Measurements from ENCODE around the gene BLZF1. TPM values are rescaled to one million over a fixed set of nuclear protein-coding genes. Genes with fewer than 3 reads are reported as not detected.

The BLZF1 gene
- total and polyA plus RNA-seq, 4 experiments from 2014 or later = 11.5 to 23.8 (median 17.1) TPM

- H3K9me3 ChIP-seq (ENCODE audit: control insufficient read depth in 1 of 2, low read length in 2 of 2) = no peaks in the 10 kb centered on the region
- H3K36me3 ChIP-seq (ENCODE audit: insufficient read depth, low read length) = no peaks in the 10 kb centered on the region
- peaks cover 0 to 1% of the 10 kb centered on the region in 2 donors for H3K27me3 Mint-ChIP-seq
- H3K27ac ChIP-seq (ENCODE audit: low read depth, low read length) = no peak overlapping the region
- peaks cover 0 to 3% (median under 1%) of the 10 kb centered on the region in 4 donors for H3K4me1 Mint-ChIP-seq
- ChIA-PET CTCF (ENCODE audit: partially characterized antibody) (interaction anchor here (0.5 to 11.0 kb wide), 31 partner anchors 9 to 1268 kb away, joined by 3 to 156 read pairs (median 4); partner anchors contain the start of genes BLZF1 and NME7), POLR2A (ENCODE audit: partially characterized antibody) (interaction anchor here (0.9 to 2.1 kb wide), 3 partner anchors 19 to 1006 kb away, joined by 4 to 17 read pairs (median 8); partner anchors contain the start of genes BLZF1 and NME7)
- H3K4me3 Mint-ChIP-seq = no peak overlapping the region
- intact Hi-C loops (cut with micrococcal nuclease) = loop anchor here (1.0 kb wide), 2 partner anchors 909 to 1113 kb away; no protein-coding TSS in a partner anchor
- H3K4me3 ChIP-seq (ENCODE audit: low read length in 2 of 2) = no peak overlapping the region
- H3K4me1 ChIP-seq (ENCODE audit: insufficient read depth, low read length) = no peaks in the 10 kb centered on the region
- H3K27ac Mint-ChIP-seq = no peak overlapping the region
- H3K9me3 Mint-ChIP-seq = no peaks in the 10 kb centered on the region
- no peaks in the 10 kb centered on the region for H3K27me3 ChIP-seq (ENCODE audit: insufficient read depth, low read length)
- peaks cover 1 to 3% of the 10 kb centered on the region in 2 donors for H3K36me3 Mint-ChIP-seq
- DNase-seq = peak in 4 of 5 donors; percentile 44 to 52 (median 47)
Observed at GRCh38 chr1:169348383-169349036, 19.5 kb upstream of the BLZF1 start.

- Mint-ChIP-seq H3K4me3 (no peak overlapping the region), H3K9me3 (peaks cover 0 to 5% (median 0%) of the 10 kb centered on the region in 8 donors), H3K27ac (no peak overlapping the region), H3K36me3 (peaks cover 6% of the 10 kb centered on the region in 2 donors), H3K27me3 (no peaks in the 10 kb centered on the region), H3K4me1 (peaks cover 9 to 17% (median 14%) of the 10 kb centered on the region in 4 donors)
- ChIA-PET CTCF (ENCODE audit: partially characterized antibody) (interaction anchor here (1.3 to 1.9 kb wide), 4 partner anchors 9 to 757 kb away, joined by 3 to 8 read pairs (median 6); no protein-coding TSS in a partner anchor), POLR2A (ENCODE audit: partially characterized antibody) (no interaction called here)
- Histone ChIP-seq H3K9me3 (ENCODE audit: control insufficient read depth in 1 of 2, low read length in 2 of 2) (no peaks in the 10 kb centered on the region), H3K4me3 (ENCODE audit: low read length in 2 of 2) (no peak overlapping the region), H3K27me3 (ENCODE audit: insufficient read depth, low read length) (no peaks in the 10 kb centered on the region), H3K27ac (ENCODE audit: low read depth, low read length) (no peak overlapping the region), H3K36me3 (ENCODE audit: insufficient read depth, low read length) (no peaks in the 10 kb centered on the region), H3K4me1 (ENCODE audit: insufficient read depth, low read length) (peaks cover 11% of the 10 kb centered on the region)
- intact Hi-C loops (cut with micrococcal nuclease) = loop anchor here (10.0 kb wide), 2 partner anchors 334 to 1646 kb away; no protein-coding TSS in a partner anchor
- DNase-seq = no peak
Observed at GRCh38 chr1:169360415-169360814, 7.6 kb upstream of the BLZF1 start.

GRCh38 chr1:169361281-169361680 lies 6.7 kb upstream of the BLZF1 start:
- intact Hi-C loops (cut with micrococcal nuclease) = loop anchor here (10.0 kb wide), 2 partner anchors 334 to 1646 kb away; no protein-coding TSS in a partner anchor
- no peaks in the 10 kb centered on the region for H3K9me3 ChIP-seq (ENCODE audit: control insufficient read depth in 1 of 2, low read length in 2 of 2)
- POLR2A ChIA-PET (ENCODE audit: partially characterized antibody) = no interaction called here
- peaks cover 0 to 5% (median 0%) of the 10 kb centered on the region in 8 donors for H3K9me3 Mint-ChIP-seq
- DNase-seq = no peak
- H3K27ac ChIP-seq (ENCODE audit: low read depth, low read length) = no peak overlapping the region
- no peak overlapping the region for H3K4me3 ChIP-seq (ENCODE audit: low read length in 2 of 2)
- peaks cover 11% of the 10 kb centered on the region for H3K4me1 ChIP-seq (ENCODE audit: insufficient read depth, low read length)
- CTCF ChIA-PET (ENCODE audit: partially characterized antibody) = interaction anchor here (0.9 to 1.9 kb wide), 2 partner anchors 10 to 12 kb away, joined by 5 to 7 read pairs; no protein-coding TSS in a partner anchor
- H3K36me3 ChIP-seq (ENCODE audit: insufficient read depth, low read length) = no peaks in the 10 kb centered on the region
- H3K4me1 Mint-ChIP-seq = peaks cover 9 to 17% (median 14%) of the 10 kb centered on the region in 4 donors
- no peak overlapping the region for H3K4me3 Mint-ChIP-seq
- peaks cover 6% of the 10 kb centered on the region in 2 donors for H3K36me3 Mint-ChIP-seq
- H3K27me3 Mint-ChIP-seq = no peaks in the 10 kb centered on the region
- peak overlapping the region in 1 of 7 donors; percentile 4 for H3K27ac Mint-ChIP-seq
- no peaks in the 10 kb centered on the region for H3K27me3 ChIP-seq (ENCODE audit: insufficient read depth, low read length)

GRCh38 chr1:169363046-169363730 lies 4.8 kb upstream of the BLZF1 start:
- POLR2A ChIA-PET (ENCODE audit: partially characterized antibody) = no interaction called here

GRCh38 chr1:169364948-169365347 lies 3.0 kb upstream of the BLZF1 start:
- peaks cover 8 to 9% of the 10 kb centered on the region in 2 donors for H3K36me3 Mint-ChIP-seq
- H3K9me3 Mint-ChIP-seq = peaks cover 0 to 5% (median 0%) of the 10 kb centered on the region in 8 donors
- POLR2A ChIA-PET (ENCODE audit: partially characterized antibody) = no interaction called here
- Histone ChIP-seq H3K27me3 (ENCODE audit: insufficient read depth, low read length) (no peaks in the 10 kb centered on the region), H3K9me3 (ENCODE audit: control insufficient read depth in 1 of 2, low read length in 2 of 2) (no peaks in the 10 kb centered on the region), H3K27ac (ENCODE audit: low read depth, low read length) (no peak overlapping the region), H3K4me1 (ENCODE audit: insufficient read depth, low read length) (peaks cover 30% of the 10 kb centered on the region), H3K4me3 (ENCODE audit: low read length in 2 of 2) (no peak overlapping the region), H3K36me3 (ENCODE audit: insufficient read depth, low read length) (peaks cover 3% of the 10 kb centered on the region)
- no peaks in the 10 kb centered on the region for H3K27me3 Mint-ChIP-seq
- intact Hi-C loops (cut with micrococcal nuclease) = loop anchor here (5.0 to 10.0 kb wide), 5 partner anchors 258 to 1650 kb away; partner anchors contain the start of genes ATP1B1, SELL and SFT2D2
- H3K27ac Mint-ChIP-seq = peak overlapping the region in 5 of 7 donors; percentile 0 to 88 (median 21)
- peaks cover 16 to 21% (median 18%) of the 10 kb centered on the region in 4 donors for H3K4me1 Mint-ChIP-seq
- no peak for DNase-seq
- CTCF ChIA-PET (ENCODE audit: partially characterized antibody) = interaction anchor here (1.4 kb wide), 1 partner anchor 181 kb away, joined by 3 read pairs; no protein-coding TSS in a partner anchor
- H3K4me3 Mint-ChIP-seq = peak overlapping the region in 1 of 8 donors; percentile 17

More at GRCh38 chr1:169363046-169363730, 4.8 kb upstream of the BLZF1 start:
- CTCF ChIA-PET (ENCODE audit: partially characterized antibody) = interaction anchor here (1.0 kb wide), 1 partner anchor 16 kb away, joined by 3 read pairs; no protein-coding TSS in a partner anchor
- peaks cover 6% of the 10 kb centered on the region in 2 donors for H3K36me3 Mint-ChIP-seq
- H3K27ac Mint-ChIP-seq = peak overlapping the region in 5 of 7 donors; percentile 11 to 76 (median 61)
- peaks cover 19% of the 10 kb centered on the region for H3K4me1 ChIP-seq (ENCODE audit: insufficient read depth, low read length)
- peak overlapping the region in 3 of 8 donors; percentile 20 to 60 (median 48) for H3K4me3 Mint-ChIP-seq
- H3K27me3 ChIP-seq (ENCODE audit: insufficient read depth, low read length) = no peaks in the 10 kb centered on the region
- peak in 2 of 5 donors; percentile 16 to 45 for DNase-seq
- no peaks in the 10 kb centered on the region for H3K9me3 ChIP-seq (ENCODE audit: control insufficient read depth in 1 of 2, low read length in 2 of 2)
- intact Hi-C loops (cut with micrococcal nuclease) = loop anchor here (10.0 kb wide), 2 partner anchors 332 to 1648 kb away; no protein-coding TSS in a partner anchor
- peaks cover 0 to 5% (median 0%) of the 10 kb centered on the region in 8 donors for H3K9me3 Mint-ChIP-seq
- no peaks in the 10 kb centered on the region for H3K36me3 ChIP-seq (ENCODE audit: insufficient read depth, low read length)
- peaks cover 9 to 17% (median 14%) of the 10 kb centered on the region in 4 donors for H3K4me1 Mint-ChIP-seq
- no peaks in the 10 kb centered on the region for H3K27me3 Mint-ChIP-seq
- H3K4me3 ChIP-seq (ENCODE audit: low read length in 2 of 2) = no peak overlapping the region
- no peak overlapping the region for H3K27ac ChIP-seq (ENCODE audit: low read depth, low read length)

- intact Hi-C loops (cut with micrococcal nuclease) = loop anchor here (1.0 to 10.0 kb wide), 9 partner anchors 119 to 1652 kb away; partner anchors contain the start of genes ATP1B1, DCAF6, KIFAP3 and SELL
- CTCF ChIA-PET (ENCODE audit: partially characterized antibody) = interaction anchor here (1.4 to 2.0 kb wide), 3 partner anchors 19 to 1025 kb away, joined by 6 to 10 read pairs (median 8); no protein-coding TSS in a partner anchor
- Mint-ChIP-seq H3K27me3 (no peaks in the 10 kb centered on the region), H3K4me3 (no peak overlapping the region), H3K4me1 (peaks cover 23 to 36% (median 25%) of the 10 kb centered on the region in 4 donors), H3K9me3 (peaks cover 0 to 5% (median 0%) of the 10 kb centered on the region in 8 donors), H3K36me3 (peaks cover 20 to 22% of the 10 kb centered on the region in 2 donors), H3K27ac (no peak overlapping the region)
- H3K4me3 ChIP-seq (ENCODE audit: low read length in 2 of 2) = peak overlapping the region; percentile 68 to 96
- DNase-seq = no peak
- POLR2A ChIA-PET (ENCODE audit: partially characterized antibody) = interaction anchor here (0.9 to 2.0 kb wide), 14 partner anchors 10 to 1431 kb away, joined by 3 to 12 read pairs (median 4); partner anchors contain the start of genes KIFAP3, METTL18, SFT2D2 and SLC19A2
- H3K9me3 ChIP-seq (ENCODE audit: control insufficient read depth in 1 of 2, low read length in 2 of 2) = no peaks in the 10 kb centered on the region
- peaks cover 44% of the 10 kb centered on the region for H3K4me1 ChIP-seq (ENCODE audit: insufficient read depth, low read length)
- H3K27me3 ChIP-seq (ENCODE audit: insufficient read depth, low read length) = no peaks in the 10 kb centered on the region
- peak overlapping the region; percentile 71 for H3K27ac ChIP-seq (ENCODE audit: low read depth, low read length)
- peaks cover 6% of the 10 kb centered on the region for H3K36me3 ChIP-seq (ENCODE audit: insufficient read depth, low read length)
Observed at GRCh38 chr1:169367096-169367685, 804 bp upstream of the BLZF1 start.
